NCI-H2171 (cell line): ENCODE results near the gene TTC8.
"Not testable (repeated sequence)": the region's sequence is repeated elsewhere in the genome, so short reads cannot be mapped to it uniquely, and the experiment has no call there.

ENCODE experiments used
- DNase-seq: peaks from one replicate; lab custom pipeline; 2025; lab: John Stamatoyannopoulos, UW

TTC8 gene

GRCh38 chr14:88824314-88825077 is at the start of gene TTC8:
Gene TTC8, plus strand, starts transcription at chr14:88824651. Its CDS starts 57 bp downstream, at chr14:88824708.
- DNase-seq = peak; percentile 88

GRCh38 chr14:88775532-88775931 is 48.9 kb upstream of the TTC8 start:
- no peak for DNase-seq

- no peak for DNase-seq
Observed at GRCh38 chr14:88785911-88786310, 38.5 kb upstream of the TTC8 start.

GRCh38 chr14:88786715-88787114 is 37.7 kb upstream of the TTC8 start:
- no peak for DNase-seq

GRCh38 chr14:88789573-88789972 is 34.9 kb upstream of the TTC8 start:
- DNase-seq = not testable (repeated sequence)

GRCh38 chr14:88790501-88791251 is 33.8 kb upstream of the TTC8 start:
- DNase-seq = no peak

- DNase-seq = no peak
Observed at GRCh38 chr14:88791252-88791621, 33.2 kb upstream of the TTC8 start.

GRCh38 chr14:88791629-88792472 is 32.6 kb upstream of the TTC8 start:
- peak; percentile 25 for DNase-seq

GRCh38 chr14:88792473-88793258 is 31.8 kb upstream of the TTC8 start, which contains the start of gene EML5:
Gene EML5, minus strand, starts transcription at chr14:88792953. Its CDS starts 450 bp downstream, at chr14:88792503.
- peak; percentile 89 for DNase-seq

- DNase-seq = no peak
Observed at GRCh38 chr14:88793259-88793625, 31.2 kb upstream of the TTC8 start.

- DNase-seq = peak; percentile 88
Observed at GRCh38 chr14:88798156-88798555, 26.3 kb upstream of the TTC8 start.

- no peak for DNase-seq
Observed at GRCh38 chr14:88799522-88799921, 24.9 kb upstream of the TTC8 start.

GRCh38 chr14:88802596-88802995 is 21.9 kb upstream of the TTC8 start:
- DNase-seq = peak; percentile 17

- DNase-seq = no peak
Observed at GRCh38 chr14:88804035-88804434, 20.4 kb upstream of the TTC8 start.

- DNase-seq = no peak
Observed at GRCh38 chr14:88804477-88804876, 20.0 kb upstream of the TTC8 start.

- no peak for DNase-seq
Observed at GRCh38 chr14:88808359-88808758, 16.1 kb upstream of the TTC8 start.

GRCh38 chr14:88815980-88816379 is 8.5 kb upstream of the TTC8 start:
- no peak for DNase-seq

GRCh38 chr14:88818018-88818417 is 6.4 kb upstream of the TTC8 start:
- no peak for DNase-seq

- DNase-seq = not testable (repeated sequence)
Observed at GRCh38 chr14:88819674-88820073, 4.8 kb upstream of the TTC8 start.

GRCh38 chr14:88821378-88821777 is 3.1 kb upstream of the TTC8 start:
- no peak for DNase-seq

GRCh38 chr14:88821888-88822287 is 2.6 kb upstream of the TTC8 start:
- no peak for DNase-seq

GRCh38 chr14:88823968-88824313 is 510 bp upstream of the TTC8 start:
- no peak for DNase-seq
